Suppressor macrophage (primary cell): ENCODE results near the gene CCNY.
"Not testable (repeated sequence)": the region's sequence is repeated elsewhere in the genome, so short reads cannot be mapped to it uniquely, and the experiment has no call there.

Source experiments
- DNase-seq, 4 experiments: peaks; one replicate each; pipeline ENCODE4 v3.0.0-alpha.2; 2020 to 2022

Gene CCNY

DNA sequence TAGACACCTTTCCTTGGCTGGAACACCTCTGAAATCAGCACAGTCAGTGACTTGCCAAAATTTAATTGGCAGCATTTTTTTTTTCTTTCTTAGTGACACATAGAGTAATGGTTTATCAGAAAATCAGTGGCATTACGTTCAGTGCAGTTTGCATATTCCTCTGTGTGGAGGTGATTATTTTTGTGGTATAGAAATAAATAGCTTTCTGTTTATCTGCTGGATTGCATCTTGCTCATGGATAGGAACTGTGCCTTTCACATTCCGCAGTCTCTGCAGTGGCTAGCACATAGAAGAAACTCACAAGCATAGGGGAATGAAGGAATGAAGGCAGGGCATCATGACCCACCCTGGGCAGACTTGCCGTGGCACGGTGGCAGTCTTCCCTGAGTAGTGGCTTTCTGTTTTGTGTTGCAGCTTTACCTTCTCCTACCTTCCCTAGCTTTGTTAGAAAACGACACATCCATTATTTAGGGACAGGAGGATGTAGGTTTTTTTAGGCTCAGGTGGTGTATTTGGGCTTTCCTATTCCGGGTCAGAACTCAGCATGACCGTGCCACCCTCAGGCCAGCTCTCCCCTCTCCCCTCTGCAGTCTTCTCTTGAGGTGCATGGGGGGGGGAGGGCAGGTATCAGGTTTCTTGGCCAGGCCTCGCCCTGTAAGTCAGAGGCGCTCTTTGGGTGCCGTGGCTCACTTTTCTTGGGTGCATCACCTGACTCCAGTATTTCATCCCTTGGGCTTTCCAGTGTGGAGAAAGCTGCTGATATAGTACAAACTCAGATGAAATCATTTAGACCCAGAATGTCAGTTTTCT, 156.3 kb downstream of the CCNY start:
- no peak for DNase-seq

DNA sequence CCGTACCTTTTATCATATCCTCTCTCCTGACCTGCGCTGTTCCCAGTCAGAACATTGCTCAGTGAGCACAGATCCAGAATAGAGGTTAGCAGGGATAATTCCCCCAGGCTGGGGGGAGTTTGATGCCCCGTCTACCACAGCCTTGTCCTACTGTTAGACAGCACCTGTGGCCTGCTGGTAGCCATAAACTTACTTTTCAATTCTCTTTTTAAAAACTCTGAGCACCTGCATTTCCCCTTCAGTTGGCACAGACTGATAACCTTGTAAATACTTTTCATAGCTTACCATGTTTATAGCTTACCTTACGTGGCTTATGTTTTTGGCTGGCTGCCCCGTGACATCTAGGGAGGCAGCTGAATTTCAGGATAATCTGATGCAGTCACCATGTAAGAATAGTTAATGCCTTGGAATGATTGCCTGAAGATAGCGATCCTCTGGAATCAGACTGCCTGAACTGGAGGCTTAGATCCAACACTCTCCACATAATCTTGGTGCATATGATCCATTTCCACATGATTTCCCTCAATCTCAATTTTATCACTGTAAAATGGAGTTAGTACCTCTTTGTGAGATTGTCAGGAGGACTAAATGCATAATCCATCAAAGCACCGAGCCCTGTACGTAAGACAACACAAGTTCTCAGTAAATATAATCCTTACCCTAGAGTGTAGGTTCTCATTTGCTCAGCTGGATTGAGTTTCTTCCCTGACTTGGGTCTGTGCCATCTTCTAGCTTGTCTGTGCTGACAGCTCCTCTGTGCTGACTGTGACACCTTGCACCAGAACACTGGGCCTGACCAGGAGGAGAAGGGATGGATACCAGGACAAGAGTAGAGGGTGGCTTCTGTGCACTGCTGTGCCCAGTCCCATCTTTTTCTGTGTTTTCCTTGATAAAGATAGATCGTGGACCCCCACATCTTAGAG, 157.1 kb downstream of the CCNY start:
- DNase-seq = no peak

DNA sequence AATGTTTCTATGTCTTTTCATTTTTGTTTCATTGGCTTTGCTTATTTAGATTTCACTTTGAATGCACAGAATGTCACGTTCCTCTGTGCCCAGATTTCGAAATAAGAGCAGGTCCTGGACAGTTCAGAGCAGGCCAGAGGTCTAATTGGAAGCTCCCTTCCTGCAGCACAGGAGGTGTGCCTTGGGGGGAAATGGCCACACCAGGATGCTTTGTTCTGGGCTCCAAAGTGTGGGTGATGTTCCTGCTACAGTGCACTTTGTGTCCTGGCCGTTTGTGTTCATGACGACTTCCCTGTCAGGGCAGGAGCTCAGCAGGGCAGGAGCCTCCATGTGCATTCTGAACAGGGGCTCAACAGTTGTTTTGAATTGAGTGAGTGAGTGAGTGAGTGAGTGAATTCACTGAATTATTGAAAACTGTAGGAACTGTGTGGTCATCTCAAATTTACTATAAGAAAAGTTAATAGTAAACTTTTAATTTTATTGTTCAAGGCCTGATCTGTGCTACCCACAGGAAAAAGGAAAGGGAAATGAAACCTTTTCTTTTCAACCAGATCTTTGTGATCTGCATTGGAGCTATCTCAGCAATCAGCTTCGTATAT, 159.3 kb downstream of the CCNY start:
- DNase-seq = peak; percentile 30 to 51 (median 44)

DNA sequence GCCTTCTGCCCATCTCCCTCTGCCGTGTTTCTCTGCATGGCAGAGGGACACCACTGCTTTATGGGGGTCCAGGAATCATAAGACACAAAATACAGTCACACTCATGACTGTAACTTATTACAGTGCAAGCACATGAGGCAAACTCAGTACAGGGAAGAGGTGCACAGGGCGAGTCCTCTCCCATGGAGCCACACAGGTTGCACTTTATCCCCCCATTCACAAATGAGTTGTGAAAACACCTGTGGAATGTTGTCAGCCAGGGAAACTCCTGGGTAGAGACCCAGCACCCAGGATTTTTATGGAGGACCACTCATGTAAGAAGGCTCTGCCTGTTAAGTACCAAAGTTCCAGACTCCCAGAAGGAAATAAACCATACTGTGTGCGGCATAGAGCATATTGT, 161.6 kb downstream of the CCNY start:
- DNase-seq = no peak

DNA sequence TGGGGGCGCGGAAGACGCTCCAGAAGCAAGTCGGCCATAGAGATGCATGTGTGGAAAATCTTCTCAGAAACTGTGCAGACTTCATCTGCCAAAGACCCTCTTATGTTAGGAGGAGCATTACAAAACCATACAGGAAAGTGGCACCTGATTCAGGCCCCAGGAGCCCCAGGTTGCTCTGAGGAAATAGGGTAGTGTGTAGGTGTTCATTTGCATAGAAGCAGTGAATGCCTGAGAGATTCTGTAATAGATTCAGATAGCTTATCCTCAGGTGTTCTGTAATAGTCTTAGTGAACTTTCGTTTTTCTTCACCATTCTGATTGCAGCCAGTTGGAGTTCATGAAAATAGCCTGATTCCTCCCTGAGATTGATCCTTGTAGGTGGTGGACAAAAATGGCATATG, 162.4 kb downstream of the CCNY start:
- no peak for DNase-seq

DNA sequence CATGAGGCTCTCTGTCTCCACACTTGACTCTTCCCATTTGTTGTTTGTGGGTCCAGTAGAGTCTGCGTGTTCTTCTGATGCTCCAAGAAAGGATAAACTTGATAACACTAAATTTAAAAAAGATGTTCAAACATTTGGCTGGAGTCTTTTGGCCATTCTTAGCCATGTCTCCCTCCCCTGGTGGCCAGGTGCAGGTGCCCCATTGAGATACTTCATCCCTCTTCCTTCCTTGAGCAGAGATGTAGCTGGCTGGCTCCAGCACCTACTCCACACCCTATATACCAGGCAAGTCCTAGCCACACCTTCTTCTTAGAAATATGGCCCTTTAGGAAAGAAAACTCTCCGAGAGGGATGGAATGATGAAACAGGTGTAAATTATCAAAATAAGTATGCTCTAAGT, 165.6 kb downstream of the CCNY start:
- no peak for DNase-seq

DNA sequence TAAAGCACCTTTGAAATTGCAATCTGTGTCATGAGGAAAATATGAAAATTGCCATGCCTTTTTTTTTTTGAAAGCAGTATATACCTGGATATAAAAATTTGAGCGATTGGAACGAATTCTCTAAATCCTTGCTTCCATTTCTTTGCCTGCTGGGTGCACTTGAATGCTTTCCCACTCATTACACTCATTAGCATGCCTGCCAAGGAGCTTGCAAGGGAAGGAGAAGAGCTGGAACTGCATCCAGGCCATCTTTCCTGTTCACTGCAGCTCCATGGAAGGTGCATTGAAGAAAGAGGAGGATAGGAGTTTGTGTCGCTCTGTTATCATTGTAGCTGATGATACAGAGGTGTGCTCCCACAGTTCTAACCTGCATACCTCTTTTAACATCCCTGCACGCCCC, 166.4 kb downstream of the CCNY start:
- DNase-seq = no peak

DNA sequence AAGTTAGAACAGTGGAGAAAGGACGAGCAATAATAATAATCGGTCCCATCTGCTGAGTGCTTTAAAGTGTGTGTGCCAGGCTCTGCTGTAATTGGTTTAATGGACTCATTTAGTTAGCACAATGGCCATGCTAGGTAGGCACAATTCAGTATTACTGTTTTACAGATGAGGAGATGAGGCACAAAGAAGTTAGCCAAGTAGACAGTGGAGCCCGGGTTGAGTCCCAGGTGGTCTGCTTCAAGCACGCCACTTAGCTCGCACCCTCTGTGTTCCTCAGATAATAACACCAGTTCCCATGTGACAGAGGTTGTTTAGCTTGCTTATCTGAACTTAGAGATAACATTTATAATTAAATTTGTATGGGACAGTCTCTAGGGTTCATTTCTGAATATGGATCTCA, 167.3 kb downstream of the CCNY start:
- no peak for DNase-seq

DNA sequence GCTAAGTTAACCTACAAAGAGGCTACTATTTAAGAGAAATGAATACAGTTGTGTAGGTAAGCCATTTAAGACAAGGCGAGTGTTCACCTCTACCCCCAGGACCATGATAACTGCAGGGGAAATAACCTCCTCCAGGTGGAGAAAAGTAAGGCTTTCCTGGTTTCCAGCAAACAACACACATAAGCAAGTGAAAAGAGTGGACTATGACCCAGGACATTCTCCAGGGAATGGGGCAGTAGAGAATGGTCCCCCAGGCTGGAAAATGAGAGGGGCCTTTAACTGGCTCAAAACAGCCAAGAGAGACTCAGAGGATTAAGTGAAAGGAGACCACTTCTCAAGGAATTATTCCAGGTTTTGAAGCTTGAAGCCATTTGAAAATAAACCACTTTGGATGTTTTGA, 167.8 kb downstream of the CCNY start:
- DNase-seq = no peak

DNA sequence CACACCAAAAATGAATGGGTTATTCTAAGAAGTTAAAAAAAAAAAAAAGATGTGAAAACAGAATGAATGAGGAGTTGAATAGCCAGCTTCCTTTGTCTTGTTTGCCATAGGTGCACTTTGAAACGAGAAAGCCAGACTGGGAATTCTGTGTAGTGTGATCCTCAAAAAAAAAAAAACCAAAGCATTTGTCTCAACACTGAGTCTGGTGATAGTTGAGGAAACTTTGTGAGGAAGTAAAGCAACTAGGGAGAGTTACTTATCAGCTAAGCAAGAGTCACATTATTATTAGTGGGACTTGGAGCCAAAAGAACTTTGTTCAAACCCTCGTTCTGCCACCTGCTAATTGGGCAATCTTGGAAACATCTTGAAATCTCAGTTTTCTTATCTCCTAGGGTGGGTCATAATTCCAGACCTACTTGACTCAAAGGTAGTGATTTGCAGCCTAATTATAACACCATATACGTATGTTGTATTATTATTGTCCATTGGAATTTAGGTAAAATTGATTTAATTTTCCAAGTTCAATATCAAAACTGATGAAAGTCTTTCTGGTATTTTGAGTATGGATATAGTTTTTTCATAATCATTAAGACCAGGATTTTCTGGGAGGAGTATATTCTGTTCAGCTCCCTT, 169.0 kb downstream of the CCNY start:
- peak in 2 of 4 experiments; percentile 7 to 37 for DNase-seq

DNA sequence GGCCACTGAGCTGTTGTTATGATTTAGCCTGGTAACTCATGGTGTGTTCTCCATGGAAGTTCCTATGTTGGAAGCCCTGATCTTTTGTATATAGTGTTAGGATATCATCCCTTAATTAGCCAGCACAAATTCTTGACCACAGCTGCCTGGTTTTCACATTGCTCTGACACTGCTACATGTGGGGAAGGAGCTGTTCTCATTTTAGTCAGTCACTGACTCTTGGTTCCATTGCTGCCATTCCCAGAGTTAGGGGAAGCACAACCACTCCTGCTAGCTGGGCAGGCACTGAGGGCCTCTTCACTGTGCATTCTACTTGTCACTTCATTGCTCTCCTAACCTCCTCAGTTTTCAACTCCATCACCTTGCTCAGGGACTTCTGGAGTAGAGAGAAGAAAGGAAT, 170.4 kb downstream of the CCNY start:
- no peak for DNase-seq

DNA sequence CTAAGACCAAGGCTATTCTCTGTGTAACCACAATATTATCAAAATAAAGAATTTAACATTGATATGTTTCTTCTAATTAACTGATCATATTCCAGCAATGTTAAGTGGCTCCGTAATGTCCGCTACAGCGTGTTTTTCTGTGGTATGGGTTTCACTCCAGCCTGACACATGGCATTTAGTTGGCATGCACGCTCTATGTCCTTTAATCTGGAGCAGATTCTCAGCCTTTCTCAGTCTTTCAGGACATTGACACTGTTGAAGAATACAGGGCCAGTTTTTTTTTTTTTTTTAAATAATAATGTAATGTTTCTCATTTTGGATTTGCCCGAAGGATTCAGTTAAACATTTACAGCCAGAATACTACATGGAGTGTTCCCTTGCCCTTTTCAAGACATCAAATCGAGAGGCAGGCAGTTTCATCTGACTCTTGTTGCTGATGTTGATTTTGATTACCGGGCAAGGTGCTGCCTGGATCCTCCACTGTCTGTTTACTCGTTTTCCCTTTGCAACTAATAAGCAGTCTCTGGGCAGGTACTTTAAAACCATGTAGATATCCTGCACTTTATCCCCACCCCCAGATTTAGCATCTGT, 171.3 kb downstream of the CCNY start:
- no peak for DNase-seq

DNA sequence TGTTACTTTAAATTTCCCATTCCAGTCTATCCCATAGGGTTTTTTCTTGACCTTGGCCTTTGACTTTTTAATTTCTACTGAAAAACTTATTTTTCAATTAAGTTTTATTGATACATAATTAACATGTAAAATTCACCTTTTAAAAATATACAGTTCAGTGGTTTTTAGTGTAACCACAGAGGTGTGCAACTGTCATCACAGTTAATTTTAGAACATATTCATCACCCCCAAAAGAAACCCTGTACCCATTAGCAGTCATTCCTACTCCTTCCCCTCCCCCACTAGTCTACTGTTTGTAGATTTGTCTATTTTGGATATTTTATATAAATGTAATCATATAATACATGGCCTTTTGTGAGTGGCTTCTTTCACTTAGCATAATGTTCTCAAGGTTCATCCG, 172.3 kb downstream of the CCNY start:
- DNase-seq = no peak

DNA sequence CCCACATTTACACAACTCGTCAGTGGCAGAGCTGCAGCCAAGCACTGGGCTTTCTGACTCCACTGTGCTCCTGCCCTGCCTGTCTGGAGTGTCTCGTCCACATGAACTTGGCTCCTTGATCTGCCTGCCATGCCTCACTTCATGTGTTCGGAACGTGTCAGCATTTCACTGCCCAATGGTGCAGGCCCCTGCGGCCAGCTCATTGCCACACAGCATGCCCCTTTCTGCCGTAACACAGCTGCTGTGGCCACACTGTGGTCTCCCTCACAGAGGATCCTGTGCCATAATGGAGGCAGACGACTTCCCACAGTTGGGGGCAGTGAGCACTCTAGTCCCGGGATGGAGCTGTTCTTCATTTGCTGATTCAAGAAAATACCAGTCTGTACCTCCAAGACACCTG, 174.6 kb downstream of the CCNY start:
- no peak for DNase-seq

DNA sequence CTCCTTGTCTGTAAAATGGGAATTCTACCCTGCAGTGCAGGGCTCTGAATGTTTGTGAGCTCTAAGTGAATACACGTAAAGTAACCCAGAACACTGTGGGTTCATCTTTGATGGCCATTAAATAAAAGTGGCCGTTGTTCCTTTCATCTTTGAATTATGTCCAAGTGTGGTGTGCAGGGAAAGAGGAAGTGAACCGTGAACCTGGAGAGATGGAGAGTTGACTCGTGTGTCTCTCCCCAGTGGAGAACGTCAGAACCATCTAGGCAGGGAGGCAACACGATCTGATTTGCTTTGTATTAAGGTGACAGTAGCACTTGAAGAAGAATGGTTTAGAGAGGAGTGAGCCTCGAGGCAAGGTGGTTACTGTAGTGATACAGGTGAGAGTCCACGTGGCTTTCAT, 175.3 kb downstream of the CCNY start:
- DNase-seq = no peak

DNA sequence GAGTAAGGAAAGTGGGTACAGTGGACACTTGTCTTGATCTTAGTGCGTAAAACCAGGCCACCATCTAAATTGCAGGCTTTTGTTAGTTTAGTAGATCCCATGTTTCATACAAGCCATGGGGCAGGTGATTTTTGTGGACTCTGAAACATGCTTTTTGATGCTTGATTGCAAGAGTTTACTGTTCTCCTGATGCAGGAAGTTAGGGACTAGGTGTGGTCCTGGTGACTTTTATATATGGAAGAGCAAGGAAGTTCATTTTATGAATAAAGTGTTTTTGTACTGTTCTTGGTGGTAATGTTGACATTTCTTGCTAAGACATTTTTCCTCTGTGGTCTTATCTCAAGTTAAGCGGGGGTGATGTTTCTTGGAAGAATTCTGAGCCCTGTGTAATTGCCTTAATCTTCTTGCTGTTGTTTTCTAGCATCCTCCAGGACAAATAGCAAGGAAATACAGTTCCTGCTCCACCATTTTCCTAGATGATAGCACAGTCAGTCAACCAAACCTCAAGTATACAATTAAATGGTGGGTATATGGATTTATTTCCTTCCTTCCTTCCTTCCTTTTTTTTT, 179.9 kb downstream of the CCNY start:
- no peak for DNase-seq

DNA sequence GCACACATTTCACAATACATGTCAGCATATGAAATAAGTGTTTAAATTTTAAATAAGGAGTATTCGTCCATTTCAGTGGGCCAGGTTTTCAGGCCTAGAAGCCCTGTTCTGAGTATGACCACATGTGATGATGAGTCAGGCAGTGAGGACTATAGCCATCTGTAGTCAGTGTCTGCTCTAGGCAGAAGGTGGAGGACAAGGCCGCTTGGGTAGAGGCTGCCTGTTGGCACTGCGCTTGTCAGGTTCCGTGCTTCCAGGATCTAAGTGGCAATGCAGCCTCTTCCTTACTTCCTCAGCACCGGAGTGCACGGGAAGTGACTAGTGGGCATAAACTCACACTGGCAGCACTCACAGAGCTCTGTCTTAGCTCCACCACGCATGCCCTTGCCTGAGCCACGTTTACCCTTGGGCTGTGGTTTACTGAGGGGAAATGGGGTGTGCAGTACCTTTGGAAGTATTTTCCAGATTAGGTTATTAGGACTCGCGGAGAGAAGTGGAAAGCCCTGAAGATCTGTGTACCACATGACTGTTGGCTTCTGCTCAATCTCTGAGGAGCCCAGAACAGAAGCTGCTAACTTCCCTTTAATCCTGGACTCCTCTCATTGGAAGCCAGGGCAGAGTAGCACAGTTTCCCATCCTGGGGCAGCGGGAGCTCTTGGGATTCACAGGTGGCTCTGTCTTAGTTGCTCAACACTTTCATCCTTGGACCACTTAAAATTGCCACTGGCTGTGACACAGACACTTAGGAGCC, 181.3 kb downstream of the CCNY start:
- peak; percentile 29 to 61 (median 44) for DNase-seq

DNA sequence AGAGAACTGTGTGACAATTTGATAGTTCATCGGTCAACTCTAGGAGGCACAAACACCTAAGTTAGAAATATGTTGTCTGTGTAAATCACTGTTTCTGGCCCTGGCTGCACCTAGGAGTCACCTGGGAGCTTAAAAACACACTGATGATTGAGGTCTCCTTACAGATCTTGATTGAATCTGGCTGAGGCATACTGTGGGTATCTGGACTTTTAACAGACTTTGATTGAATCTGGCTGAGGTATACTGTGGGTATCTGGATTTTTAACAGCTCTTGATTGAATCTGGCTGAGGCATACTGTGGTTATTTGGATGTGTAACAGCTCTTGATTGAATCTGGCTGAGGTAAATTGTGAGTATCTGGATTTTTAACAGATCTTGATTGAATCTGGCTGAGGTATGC, 181.9 kb downstream of the CCNY start:
- not testable (repeated sequence) for DNase-seq

DNA sequence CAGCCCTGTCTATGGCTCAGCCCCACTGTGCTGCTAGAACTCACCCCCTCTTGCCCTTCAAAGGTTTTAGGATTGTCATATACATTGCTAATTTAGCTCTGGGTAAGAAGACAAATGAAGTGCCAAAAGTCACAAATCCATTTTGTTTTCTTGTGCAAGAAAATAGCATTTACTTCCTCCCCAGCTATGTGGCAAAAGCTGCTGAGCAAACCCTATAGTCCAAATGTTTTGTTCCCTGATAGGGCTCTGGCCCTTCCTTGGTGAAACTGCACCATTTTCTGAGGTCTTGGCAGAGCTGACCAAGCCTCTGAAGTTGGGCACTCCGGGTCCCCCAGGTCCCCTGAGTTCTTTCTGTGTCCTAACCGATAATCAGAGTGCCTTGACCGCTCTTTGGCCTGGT, 184.7 kb downstream of the CCNY start:
- peak; percentile 32 to 62 (median 50) for DNase-seq

DNA sequence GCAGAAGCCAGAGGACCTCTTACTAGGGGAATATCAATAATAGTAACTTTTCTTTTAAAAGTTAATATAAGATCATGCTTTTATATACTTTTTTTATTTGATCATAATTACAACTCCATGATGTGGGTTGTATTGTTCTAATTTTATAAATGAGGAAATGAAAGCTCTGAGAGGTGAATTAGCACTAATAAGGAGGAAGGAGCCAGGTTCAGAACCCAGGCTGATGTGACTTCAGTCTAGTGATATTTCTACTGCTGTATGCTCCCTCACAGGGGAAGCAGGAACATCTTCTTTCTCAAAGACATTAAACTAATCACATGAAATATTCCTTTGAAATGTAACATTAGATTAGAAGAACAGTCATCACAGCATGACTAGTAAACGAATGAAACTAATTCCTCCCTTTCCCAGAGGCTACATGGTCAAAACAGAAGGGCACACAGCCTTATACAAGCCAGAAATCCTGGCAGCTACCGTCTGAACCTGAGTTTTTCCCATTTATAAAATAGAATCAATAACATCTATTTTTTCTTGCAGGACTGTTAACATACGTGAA, 187.4 kb downstream of the CCNY start:
- DNase-seq = peak in 3 of 4 experiments; percentile 35 to 46 (median 42)

DNA sequence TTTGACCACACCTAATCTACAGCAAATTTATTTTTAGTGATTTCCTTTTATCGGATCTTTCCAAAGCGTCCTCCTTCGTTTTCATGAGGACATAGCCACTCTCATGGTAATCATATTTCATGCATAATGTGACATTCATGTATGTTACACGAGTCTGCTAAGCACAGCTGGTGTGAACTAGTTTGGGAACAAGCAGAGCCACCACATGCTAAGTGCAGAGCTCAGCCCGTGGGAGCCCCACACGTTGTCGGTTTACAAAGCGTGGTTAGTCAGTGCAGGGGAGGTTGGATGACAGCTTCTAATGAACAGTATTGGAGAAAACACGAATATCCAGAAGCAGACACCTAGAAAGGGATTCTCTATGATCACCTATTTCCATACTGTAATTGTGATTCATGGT, 190.4 kb downstream of the CCNY start:
- DNase-seq = no peak
